GM12878 (cell line): ENCODE measurements around the gene PTEN. TPM values are rescaled to one million over a fixed set of nuclear protein-coding genes. Genes with fewer than 3 reads are reported as not detected.
A peak's percentile ranks its signal among the peaks of the same experiment; 100 is the strongest.

Source experiments
- BMI1 ChIP-seq: fragments of 450-650 bp; IDR thresholded peaks from 2 replicates; pipeline ENCODE4 v1.6.1; 2016; ENCODE audit warnings: mild to moderate bottlenecking, moderate library complexity, borderline replicate concordance
- CBX5 ChIP-seq: sonication (generic); IDR thresholded peaks from 2 replicates; pipeline ENCODE4 v1.6.1; 2016; ENCODE audit warnings: low read depth, moderate library complexity, mild to moderate bottlenecking, inconsistent platforms
- CHD4 ChIP-seq: fragments of 200-600 bp; sonication (generic); IDR thresholded peaks from 2 replicates; pipeline ENCODE4 v1.6.1; 2016; ENCODE audit warnings: mild to moderate bottlenecking
- CREB1 ChIP-seq: IDR thresholded peaks from 2 replicates; pipeline ENCODE4 v1.6.1; 2012; ENCODE audit warnings: low read depth, mild to moderate bottlenecking, inconsistent platforms
- DPF2 ChIP-seq: fragments of 450-650 bp; IDR thresholded peaks from 2 replicates; pipeline ENCODE4 v1.6.1; 2017; ENCODE audit warnings: mild to moderate bottlenecking
- ETV6 ChIP-seq, 2 experiments: fragments of 450-650 bp in 1 of 2; IDR thresholded peaks in 1 of 2; conservative IDR thresholded peaks in 1 of 2; 2 replicates each; pipeline ENCODE4 v1.6.1; 2014; ENCODE audit warnings: antibody characterized with exemption in 1 of 2, borderline replicate concordance in 1 of 2, low read depth in 1 of 2, mild to moderate bottlenecking in 1 of 2, moderate library complexity in 1 of 2
- MEF2B ChIP-seq: fragments of 450-650 bp; IDR thresholded peaks from 2 replicates; pipeline ENCODE4 v1.6.1; 2018; ENCODE audit warnings: mild to moderate bottlenecking, moderate library complexity; ENCODE audit not compliant: partially characterized antibody, poor library complexity, severe bottlenecking
- NRF1 ChIP-seq: conservative IDR thresholded peaks from 2 replicates; pipeline ENCODE4 v1.6.1; 2011; ENCODE audit warnings: mild to moderate bottlenecking, low read depth, low read length, improper control_type of control experiment
- YBX1 ChIP-seq: fragments of 450-650 bp; IDR thresholded peaks from 2 replicates; pipeline ENCODE4 v1.6.1; 2016; ENCODE audit warnings: antibody characterized with exemption
- ZBTB11 ChIP-seq: fragments of 450-650 bp; formaldehyde crosslinking; IDR thresholded peaks from 2 replicates; pipeline ENCODE4 v1.5.0; 2022; ENCODE audit warnings: mild to moderate bottlenecking, missing genetic modification characterization
- ZZZ3 ChIP-seq: IDR thresholded peaks from 2 replicates; pipeline ENCODE4 v1.6.1; 2011; ENCODE audit warnings: low read depth; ENCODE audit not compliant: control insufficient read depth, insufficient read length
- polyA plus RNA-seq, 11 experiments: library from polyadenylated mRNA; depleted of rRNA in 4 of 11; unstranded in 6 of 11; stranded (reverse) in 5 of 11; fragments of >200 nt; fragmentation: Nextera tagmentation in 4 of 11; fragmentation: Illumina TruSeq in 1 of 11; extraction: Ambion mirVana in 4 of 11; extraction: Trizol in 1 of 11; gene quantifications; 1 replicate in 1 of 11; 2 replicates in 10 of 11; pipeline versions ENCODE4 v1.2.1 to v1.2.3, GENCODE V29; 2011 to 2016; ENCODE audit warnings: inconsistent platforms in 2 of 11, missing spikeins in 2 of 11, low read depth in 1 of 11
- total RNA-seq, 4 experiments: library from RNA; depleted of rRNA in 3 of 4; stranded (reverse); fragments of >200 nt in 3 of 4; fragmentation: Illumina TruSeq in 1 of 4; extraction: Trizol in 1 of 4; gene quantifications; 2 replicates each; pipeline versions ENCODE4 v1.2.1 to v1.2.3, GENCODE V29; 2013 to 2021
- TF ChIP-seq, protein P1 (sequence below): fragments of 450-650 bp; IDR thresholded peaks from 2 replicates; pipeline ENCODE4 v1.6.1; 2017; ENCODE audit warnings: mild to moderate bottlenecking, low read depth, inconsistent platforms; ENCODE audit not compliant: poor library complexity, severe bottlenecking
- TF ChIP-seq, protein P2 (sequence below): fragments of 450-650 bp; IDR thresholded peaks from 2 replicates; pipeline ENCODE4 v1.6.1; 2016; ENCODE audit warnings: mild to moderate bottlenecking

PTEN gene
- total and polyA plus RNA-seq, 10 of the 15 experiments (the other 5 are each of a cell fraction or from before 2014, with no cell fraction given) = 26.1 to 175 (median 58.1) TPM

DNA sequence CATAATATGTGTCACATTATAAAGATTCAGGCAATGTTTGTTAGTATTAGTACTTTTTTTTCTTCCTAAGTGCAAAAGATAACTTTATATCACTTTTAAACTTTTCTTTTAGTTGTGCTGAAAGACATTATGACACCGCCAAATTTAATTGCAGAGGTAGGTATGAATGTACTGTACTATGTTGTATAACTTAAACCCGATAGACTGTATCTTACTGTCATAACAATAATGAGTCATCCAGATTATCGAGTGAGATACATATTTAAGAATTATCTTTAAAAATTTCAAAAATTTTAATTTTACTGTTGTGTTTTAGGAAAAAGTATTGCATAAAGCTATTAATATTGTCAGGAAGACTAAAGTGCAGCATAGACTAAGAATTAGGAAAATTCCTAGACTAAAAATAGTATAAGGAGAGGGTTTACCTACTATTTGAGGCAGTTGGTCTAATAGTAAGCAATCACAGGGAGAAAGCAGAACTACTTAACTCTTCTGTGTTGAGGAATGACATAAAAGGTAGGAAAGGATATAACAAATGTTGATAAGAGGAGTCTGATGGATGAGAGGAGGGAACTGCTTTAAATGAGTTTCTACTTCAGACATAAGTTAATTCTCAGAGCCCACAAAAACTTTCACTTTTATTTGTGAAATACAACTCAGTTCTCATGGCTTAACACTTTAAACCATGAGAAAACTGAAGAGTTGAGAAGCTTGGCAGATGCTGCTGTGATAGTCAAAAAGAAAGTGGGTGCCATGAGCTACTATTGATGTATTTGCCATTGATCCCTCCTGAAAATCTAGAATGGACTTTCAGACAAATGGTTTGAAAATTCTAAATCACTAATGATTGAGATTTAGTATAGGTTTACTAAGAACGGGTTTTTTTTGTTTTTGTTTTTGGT is 67.8 kb downstream of the PTEN start (continued):
- TF ChIP-seq, protein P1, sequence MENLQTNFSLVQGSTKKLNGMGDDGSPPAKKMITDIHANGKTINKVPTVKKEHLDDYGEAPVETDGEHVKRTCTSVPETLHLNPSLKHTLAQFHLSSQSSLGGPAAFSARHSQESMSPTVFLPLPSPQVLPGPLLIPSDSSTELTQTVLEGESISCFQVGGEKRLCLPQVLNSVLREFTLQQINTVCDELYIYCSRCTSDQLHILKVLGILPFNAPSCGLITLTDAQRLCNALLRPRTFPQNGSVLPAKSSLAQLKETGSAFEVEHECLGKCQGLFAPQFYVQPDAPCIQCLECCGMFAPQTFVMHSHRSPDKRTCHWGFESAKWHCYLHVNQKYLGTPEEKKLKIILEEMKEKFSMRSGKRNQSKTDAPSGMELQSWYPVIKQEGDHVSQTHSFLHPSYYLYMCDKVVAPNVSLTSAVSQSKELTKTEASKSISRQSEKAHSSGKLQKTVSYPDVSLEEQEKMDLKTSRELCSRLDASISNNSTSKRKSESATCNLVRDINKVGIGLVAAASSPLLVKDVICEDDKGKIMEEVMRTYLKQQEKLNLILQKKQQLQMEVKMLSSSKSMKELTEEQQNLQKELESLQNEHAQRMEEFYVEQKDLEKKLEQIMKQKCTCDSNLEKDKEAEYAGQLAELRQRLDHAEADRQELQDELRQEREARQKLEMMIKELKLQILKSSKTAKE = peak; percentile 59
- TF ChIP-seq MEF2B (peak; percentile 50), NRF1 (no peak), ZZZ3 (no peak), ETV6 (conservative IDR thresholded peaks at IDR 0.05 in 1 of 2, IDR thresholded peaks at IDR 0.05 in 1 of 2; ENCODE audit: borderline replicate concordance in 1 of 2, low read depth in 1 of 2) (no peak), BMI1 (no peak), ZBTB11 (CRISPR knock-in tag) (no peak), CHD4 (no peak), CBX5 (no peak), YBX1 (no peak), DPF2 (0 out of 2 replicates have a peak, but pooled peaks have one; percentile 27), CREB1 (no peak)
- TF ChIP-seq, protein P2, sequence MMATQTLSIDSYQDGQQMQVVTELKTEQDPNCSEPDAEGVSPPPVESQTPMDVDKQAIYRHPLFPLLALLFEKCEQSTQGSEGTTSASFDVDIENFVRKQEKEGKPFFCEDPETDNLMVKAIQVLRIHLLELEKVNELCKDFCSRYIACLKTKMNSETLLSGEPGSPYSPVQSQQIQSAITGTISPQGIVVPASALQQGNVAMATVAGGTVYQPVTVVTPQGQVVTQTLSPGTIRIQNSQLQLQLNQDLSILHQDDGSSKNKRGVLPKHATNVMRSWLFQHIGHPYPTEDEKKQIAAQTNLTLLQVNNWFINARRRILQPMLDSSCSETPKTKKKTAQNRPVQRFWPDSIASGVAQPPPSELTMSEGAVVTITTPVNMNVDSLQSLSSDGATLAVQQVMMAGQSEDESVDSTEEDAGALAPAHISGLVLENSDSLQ = no peak
